Esophagus (tissue), 2 donors: ENCODE measurements around the gene DKK3. TPM values are rescaled to one million over a fixed set of nuclear protein-coding genes. Genes with fewer than 3 reads are reported as not detected.

Experiments
- H3K27ac ChIP-seq, 2 donors: one replicate each; pipeline ENCODE4 v1.5.1; 2013; ENCODE audit warnings: low read depth in 2 of 2, mild to moderate bottlenecking in 2 of 2, inconsistent platforms in 1 of 2, low read length in 1 of 2, moderate library complexity in 1 of 2
- H3K27me3 ChIP-seq, 2 donors: one replicate each; pipeline ENCODE4 v1.6.1; 2013; ENCODE audit warnings: low read length in 2 of 2, control low read depth in 1 of 2, mild to moderate bottlenecking in 1 of 2; ENCODE audit not compliant: insufficient read depth in 2 of 2, control insufficient read depth in 1 of 2
- H3K36me3 ChIP-seq, 2 donors: one replicate each; pipeline ENCODE4 v1.6.1; 2013; ENCODE audit warnings: low read length in 1 of 2; ENCODE audit not compliant: control insufficient read depth in 2 of 2, insufficient read depth in 2 of 2
- H3K4me1 ChIP-seq, 2 donors: one replicate each; pipeline ENCODE4 v1.6.1; 2013; ENCODE audit warnings: low read length in 1 of 2; ENCODE audit not compliant: control insufficient read depth in 2 of 2, insufficient read depth in 2 of 2
- H3K4me3 ChIP-seq, 2 donors: one replicate each; pipeline ENCODE4 v1.5.1; 2013; ENCODE audit warnings: low read length in 2 of 2, mild to moderate bottlenecking in 2 of 2, low read depth in 1 of 2, moderate library complexity in 1 of 2
- H3K9me3 ChIP-seq, 2 donors: one replicate each; pipeline ENCODE4 v1.6.1; 2013; ENCODE audit warnings: mild to moderate bottlenecking in 2 of 2, low read depth in 1 of 2, low read length in 1 of 2, moderate library complexity in 1 of 2; ENCODE audit not compliant: control insufficient read depth in 2 of 2, insufficient read depth in 1 of 2
- WGBS, 2 donors: extraction: QIAGEN DNeasy Blood & Tissue Kit; methylation state at CpG; one replicate each; pipeline ENCODE4 v1.1.7; 2013; 5-methylcytosine and 5-hydroxymethylcytosine counted together
- polyA plus RNA-seq, 2 donors: library from polyadenylated mRNA; stranded (reverse); fragments of 200-250 nt; gene quantifications; one replicate each; pipeline ENCODE4 v1.2.3, GENCODE V29; 2013
- donor health status: healthy with polysubstance abuse.
- donor health status: Bipolar disorder and iron deficiency.

Gene DKK3
- polyA plus RNA-seq, 2 donors = 9.7 to 26.7 TPM

GRCh38 chr11:11985016-11985715 lies 23.3 kb downstream of the DKK3 start:
- no peaks in the 10 kb centered on the region for H3K9me3 ChIP-seq
- WGBS, 2 donors = 86 to 89% methylated on average over 8 of the region's 8 CpGs
- H3K36me3 ChIP-seq = no peaks in the 10 kb centered on the region
- H3K4me1 ChIP-seq = no peaks in the 10 kb centered on the region
- H3K4me3 ChIP-seq = no peak overlapping the region
- no peak overlapping the region for H3K27ac ChIP-seq
- H3K27me3 ChIP-seq = no peaks in the 10 kb centered on the region

DNA sequence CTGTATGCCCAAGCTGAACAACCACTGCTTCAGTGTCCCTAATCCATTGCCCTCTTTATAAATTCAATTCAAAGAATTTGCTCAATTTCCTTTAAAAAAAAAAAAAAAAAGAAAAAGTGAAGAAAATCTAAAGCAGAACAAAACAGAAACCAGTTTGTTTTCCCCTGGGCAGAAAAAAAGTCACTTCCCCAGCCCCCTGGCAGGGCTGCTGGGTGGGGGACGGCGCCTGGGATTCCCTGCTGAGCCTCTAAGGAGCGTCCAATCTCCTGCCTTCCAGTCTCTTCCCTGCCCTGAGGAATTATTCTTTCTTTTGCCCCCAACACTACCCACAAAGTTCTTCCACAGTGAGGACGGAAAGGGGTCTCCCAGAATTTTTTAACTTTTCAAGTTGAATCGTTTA lies 23.9 kb downstream of the DKK3 start:
- 56 to 77% methylated on average over 5 of the region's 5 CpGs for WGBS, 2 donors
- H3K36me3 ChIP-seq = no peaks in the 10 kb centered on the region
- H3K27ac ChIP-seq = no peak overlapping the region
- no peaks in the 10 kb centered on the region for H3K9me3 ChIP-seq
- H3K27me3 ChIP-seq = no peaks in the 10 kb centered on the region
- no peak overlapping the region for H3K4me3 ChIP-seq
- H3K4me1 ChIP-seq = no peaks in the 10 kb centered on the region

- WGBS, 2 donors = 80 to 92% methylated on average over 5 of the region's 5 CpGs
- Histone ChIP-seq H3K4me3 (no peak overlapping the region), H3K36me3 (no peaks in the 10 kb centered on the region), H3K27ac (no peak overlapping the region), H3K27me3 (no peaks in the 10 kb centered on the region), H3K4me1 (no peaks in the 10 kb centered on the region), H3K9me3 (no peaks in the 10 kb centered on the region)
Observed at GRCh38 chr11:11983427-11983826, 25.0 kb downstream of the DKK3 start.

- Histone ChIP-seq H3K27ac (no peak overlapping the region), H3K4me3 (no peak overlapping the region), H3K36me3 (no peaks in the 10 kb centered on the region), H3K9me3 (no peaks in the 10 kb centered on the region), H3K4me1 (no peaks in the 10 kb centered on the region), H3K27me3 (no peaks in the 10 kb centered on the region)
- 76 to 90% methylated on average over 2 of the region's 2 CpGs for WGBS, 2 donors
Observed at GRCh38 chr11:11982975-11983374, 25.5 kb downstream of the DKK3 start.

GRCh38 chr11:11982461-11982860 lies 26.0 kb downstream of the DKK3 start:
- Histone ChIP-seq H3K36me3 (no peaks in the 10 kb centered on the region), H3K4me1 (peaks cover 0 to 2% of the 10 kb centered on the region in 2 donors), H3K27me3 (no peaks in the 10 kb centered on the region), H3K9me3 (no peaks in the 10 kb centered on the region), H3K27ac (no peak overlapping the region), H3K4me3 (no peak overlapping the region)
- 93 to 95% methylated on average over 10 of the region's 10 CpGs for WGBS, 2 donors

DNA sequence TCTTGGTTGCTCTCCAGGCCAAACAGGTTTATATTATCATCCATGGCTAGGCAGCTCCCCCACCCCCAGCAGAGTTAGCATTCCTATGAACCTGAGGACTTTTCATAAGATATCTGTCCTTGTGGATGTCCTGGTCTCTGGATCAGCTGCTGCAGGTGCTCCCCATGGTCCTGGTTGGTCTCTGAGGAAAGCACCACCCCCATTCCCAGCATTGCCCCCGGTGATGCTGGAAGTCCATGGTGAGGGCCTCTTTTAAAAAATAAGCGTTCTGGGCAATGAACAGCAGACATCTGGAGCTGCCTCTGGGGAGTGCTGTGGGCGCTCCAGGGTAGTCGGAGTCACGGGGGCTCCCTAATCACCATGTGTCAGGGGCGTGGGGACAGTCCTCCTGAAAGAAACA lies 26.6 kb downstream of the DKK3 start:
- no peak overlapping the region for H3K4me3 ChIP-seq
- no peaks in the 10 kb centered on the region for H3K9me3 ChIP-seq
- H3K27me3 ChIP-seq = no peaks in the 10 kb centered on the region
- H3K27ac ChIP-seq = no peak overlapping the region
- peaks cover 1 to 5% of the 10 kb centered on the region in 2 donors for H3K4me1 ChIP-seq
- WGBS, 2 donors = 90 to 92% methylated on average over 6 of the region's 6 CpGs
- no peaks in the 10 kb centered on the region for H3K36me3 ChIP-seq

DNA sequence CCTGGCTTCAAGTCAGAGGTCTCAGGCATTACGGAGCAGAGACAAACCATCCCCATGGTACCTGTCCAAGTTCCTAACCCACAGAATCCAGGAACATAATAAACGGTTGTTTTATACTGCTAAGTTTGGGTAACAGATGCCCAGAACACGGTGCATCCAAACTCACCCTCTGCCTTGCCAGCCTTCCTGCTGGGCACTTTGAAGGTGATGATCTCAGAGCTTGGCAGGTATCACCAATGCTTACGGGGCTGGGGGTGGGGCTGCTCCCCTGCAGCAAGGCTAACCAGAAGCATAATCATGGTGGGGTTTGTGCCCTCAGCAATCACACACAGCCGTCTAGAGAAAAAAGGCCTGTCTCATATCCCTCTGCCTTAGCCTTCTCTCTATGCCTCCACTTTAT lies 27.1 kb downstream of the DKK3 start:
- no peak overlapping the region for H3K4me3 ChIP-seq
- 67 to 76% methylated on average over 5 of the region's 5 CpGs for WGBS, 2 donors
- no peaks in the 10 kb centered on the region for H3K9me3 ChIP-seq
- H3K27me3 ChIP-seq = no peaks in the 10 kb centered on the region
- H3K27ac ChIP-seq = no peak overlapping the region
- H3K4me1 ChIP-seq = peaks cover 2 to 10% of the 10 kb centered on the region in 2 donors
- no peaks in the 10 kb centered on the region for H3K36me3 ChIP-seq

GRCh38 chr11:11980841-11981308 lies 27.6 kb downstream of the DKK3 start:
- WGBS, 2 donors = 83 to 90% methylated on average over 3 of the region's 3 CpGs
- H3K27ac ChIP-seq = no peak overlapping the region
- no peak overlapping the region for H3K4me3 ChIP-seq
- no peaks in the 10 kb centered on the region for H3K36me3 ChIP-seq
- no peaks in the 10 kb centered on the region for H3K27me3 ChIP-seq
- H3K9me3 ChIP-seq = no peaks in the 10 kb centered on the region
- peaks cover 2 to 12% of the 10 kb centered on the region in 2 donors for H3K4me1 ChIP-seq

- Histone ChIP-seq H3K36me3 (no peaks in the 10 kb centered on the region), H3K27me3 (no peaks in the 10 kb centered on the region), H3K4me1 (peaks cover 2 to 12% of the 10 kb centered on the region in 2 donors), H3K27ac (no peak overlapping the region), H3K9me3 (no peaks in the 10 kb centered on the region), H3K4me3 (no peak overlapping the region)
- 93 to 96% methylated on average over 2 of the region's 2 CpGs for WGBS, 2 donors
Observed at GRCh38 chr11:11980200-11980599, 28.2 kb downstream of the DKK3 start.

- no peaks in the 10 kb centered on the region for H3K27me3 ChIP-seq
- H3K4me1 ChIP-seq = peaks cover 2 to 12% of the 10 kb centered on the region in 2 donors
- no peak overlapping the region for H3K4me3 ChIP-seq
- H3K36me3 ChIP-seq = no peaks in the 10 kb centered on the region
- WGBS, 2 donors = 57 to 61% methylated on average over 8 of the region's 8 CpGs
- H3K27ac ChIP-seq = peak overlapping the region; percentile 6 to 16
- H3K9me3 ChIP-seq = no peaks in the 10 kb centered on the region
Observed at GRCh38 chr11:11979488-11980117, 28.8 kb downstream of the DKK3 start.
